DND-41 (cell line): Measurements from ENCODE around the gene FGF1.

ENCODE experiments used
- CTCF ChIP-seq: IDR thresholded peaks from 2 replicates; pipeline ENCODE4 v1.5.1; 2012; ENCODE audit warnings: borderline replicate concordance, low read length, moderate library complexity, mild to moderate bottlenecking; ENCODE audit not compliant: poor library complexity, severe bottlenecking; ENCODE audit errors: extremely low read depth
- EZH2 ChIP-seq: IDR thresholded peaks from 3 replicates; pipeline ENCODE4 v1.6.1; 2012; ENCODE audit warnings: borderline replicate concordance, low read depth, mild to moderate bottlenecking, moderate library complexity, low read length, inconsistent platforms; ENCODE audit not compliant: severe bottlenecking

DNA sequence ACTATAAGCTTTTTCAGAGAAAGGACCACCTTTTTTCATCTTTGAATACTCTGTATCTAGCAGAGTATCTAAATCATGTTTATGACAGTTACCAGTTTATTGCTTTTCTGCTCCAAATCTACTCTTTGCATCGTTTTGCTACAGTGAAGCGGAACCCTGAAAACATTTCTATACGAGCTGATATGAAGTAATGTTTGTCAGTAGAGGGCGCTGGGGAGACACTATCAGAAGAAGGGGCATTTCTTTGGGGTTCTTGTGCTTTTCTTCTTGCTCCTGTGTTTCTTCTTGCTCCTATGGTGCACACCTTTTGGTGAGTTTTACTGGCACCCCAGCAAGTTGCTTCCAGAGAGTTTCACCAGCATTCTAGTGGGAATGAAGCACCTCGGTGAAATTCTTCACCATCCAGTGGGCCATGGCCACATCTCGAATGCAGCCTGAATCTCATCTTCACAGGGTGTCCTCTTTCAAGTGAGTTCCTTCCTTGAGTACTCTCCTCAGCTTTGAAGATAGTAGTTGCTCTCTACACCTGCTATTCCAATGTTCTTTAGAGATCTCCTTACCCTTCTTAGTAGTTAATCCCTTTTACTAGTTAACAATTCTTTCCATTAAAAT, 98.4 kb downstream of the FGF1 start:
- no peak for TF ChIP-seq EZH2
- TF ChIP-seq CTCF, result peak; percentile 65
